ENCODE data around the gene PHF1. TPM values are rescaled to one million over a fixed set of nuclear protein-coding genes. Genes with fewer than 3 reads are reported as not detected.

Gene PHF1
- total and polyA plus RNA-seq, 2 of the 13 experiments (the other 11 are each of a cell fraction or from before 2014, with no cell fraction given) = 25.4 to 61.9 TPM

- TF ChIP-seq ZNF549 (CRISPR knock-in tag; IDR thresholded peaks at IDR 0.05) = no peak
- TF ChIP-seq ZNF577 (CRISPR knock-in tag; IDR thresholded peaks at IDR 0.05; ENCODE audit: borderline replicate concordance, low read depth) = no peak
- no peak for TF ChIP-seq TEF (CRISPR knock-in tag; IDR thresholded peaks at IDR 0.05)
- TF ChIP-seq MXD1 (CRISPR knock-in tag; IDR thresholded peaks at IDR 0.05) = no peak
- TF ChIP-seq TEAD3 (CRISPR knock-in tag; optimal IDR thresholded peaks at IDR 0.05; ENCODE audit: borderline replicate concordance) = peak; percentile 26
- TF ChIP-seq ZNF768 (CRISPR knock-in tag; IDR thresholded peaks at IDR 0.05) = no peak
- no peak for TF ChIP-seq USF2 (IDR thresholded peaks at IDR 0.05; ENCODE audit: low read depth, low read length)
- TF ChIP-seq USF2 (CRISPR knock-in tag; IDR thresholded peaks at IDR 0.05; ENCODE audit: borderline replicate concordance) = no peak
- TF ChIP-seq ZNF33B (CRISPR knock-in tag; IDR thresholded peaks at IDR 0.05) = no peak
- TF ChIP-seq NFE2L1 (CRISPR knock-in tag; IDR thresholded peaks at IDR 0.05; ENCODE audit: borderline replicate concordance) = no peak
- TF ChIP-seq ZFP90 (CRISPR knock-in tag; IDR thresholded peaks at IDR 0.05; ENCODE audit: borderline replicate concordance) = 0 out of 2 replicates have a peak, but pooled peaks have one; percentile 26
- no peak for TF ChIP-seq GTF3A (CRISPR knock-in tag; conservative IDR thresholded peaks at IDR 0.05)
- TF ChIP-seq ZNF256 (CRISPR knock-in tag; conservative IDR thresholded peaks at IDR 0.05) = no peak
- TF ChIP-seq ZNF792 (CRISPR knock-in tag; IDR thresholded peaks at IDR 0.05) = no peak
- no peak for TF ChIP-seq ZMAT3 (CRISPR knock-in tag; conservative IDR thresholded peaks at IDR 0.05)
- TF ChIP-seq ZNF138 (CRISPR knock-in tag; IDR thresholded peaks at IDR 0.05; ENCODE audit: low read depth) = no peak
- TF ChIP-seq ZNF468 (CRISPR knock-in tag; IDR thresholded peaks at IDR 0.05) = no peak
- TF ChIP-seq DZIP1 (CRISPR knock-in tag; IDR thresholded peaks at IDR 0.05) = no peak
- no peak for TF ChIP-seq ZNF30 (CRISPR knock-in tag; IDR thresholded peaks at IDR 0.05)
- no peak for TF ChIP-seq ZNF747 (CRISPR knock-in tag; IDR thresholded peaks at IDR 0.05; ENCODE audit: borderline replicate concordance)
- no peak for TF ChIP-seq AHR (CRISPR knock-in tag; IDR thresholded peaks at IDR 0.05)
- no peak for TF ChIP-seq WIZ (CRISPR knock-in tag; IDR thresholded peaks at IDR 0.05)
- TF ChIP-seq NR2C2 (CRISPR knock-in tag; IDR thresholded peaks at IDR 0.05; ENCODE audit: borderline replicate concordance) = no peak
- TF ChIP-seq CEBPB (IDR thresholded peaks at IDR 0.05; ENCODE audit: borderline replicate concordance, low read depth, low read length) = peak; percentile 85
- TF ChIP-seq CCAR2 (optimal IDR thresholded peaks at IDR 0.05; ENCODE audit: low read depth, low read length) = no peak
- no peak for TF ChIP-seq JUN (CRISPR knock-in tag; IDR thresholded peaks at IDR 0.05)
- no peak for TF ChIP-seq BORCS8-MEF2B (CRISPR knock-in tag; IDR thresholded peaks at IDR 0.05)
- TF ChIP-seq ZFAT (CRISPR knock-in tag; conservative IDR thresholded peaks at IDR 0.05) = no peak
- TF ChIP-seq NFRKB (IDR thresholded peaks at IDR 0.05) = no peak
Measured at GRCh38 chr6:33430334-33430733, 19.5 kb downstream of the PHF1 start (continued).
